Measurements from ENCODE around the gene CLCN6.

GRCh38 chr1:11793819-11794218, 12.2 kb upstream of the CLCN6 start:
- no peak for TF ChIP-seq RAD21 (IDR thresholded peaks at IDR 0.05; ENCODE audit: low read depth)
- TF ChIP-seq CEBPB (IDR thresholded peaks at IDR 0.05), result no peak
- no peak for TF ChIP-seq TAF1 (IDR thresholded peaks at IDR 0.05; ENCODE audit: low read depth)
- no peak for TF ChIP-seq CREB1 (IDR thresholded peaks at IDR 0.05; ENCODE audit: low read depth)
- no peak for TF ChIP-seq YY1 (IDR thresholded peaks at IDR 0.05; ENCODE audit: low read depth)
- TF ChIP-seq, protein P1, sequence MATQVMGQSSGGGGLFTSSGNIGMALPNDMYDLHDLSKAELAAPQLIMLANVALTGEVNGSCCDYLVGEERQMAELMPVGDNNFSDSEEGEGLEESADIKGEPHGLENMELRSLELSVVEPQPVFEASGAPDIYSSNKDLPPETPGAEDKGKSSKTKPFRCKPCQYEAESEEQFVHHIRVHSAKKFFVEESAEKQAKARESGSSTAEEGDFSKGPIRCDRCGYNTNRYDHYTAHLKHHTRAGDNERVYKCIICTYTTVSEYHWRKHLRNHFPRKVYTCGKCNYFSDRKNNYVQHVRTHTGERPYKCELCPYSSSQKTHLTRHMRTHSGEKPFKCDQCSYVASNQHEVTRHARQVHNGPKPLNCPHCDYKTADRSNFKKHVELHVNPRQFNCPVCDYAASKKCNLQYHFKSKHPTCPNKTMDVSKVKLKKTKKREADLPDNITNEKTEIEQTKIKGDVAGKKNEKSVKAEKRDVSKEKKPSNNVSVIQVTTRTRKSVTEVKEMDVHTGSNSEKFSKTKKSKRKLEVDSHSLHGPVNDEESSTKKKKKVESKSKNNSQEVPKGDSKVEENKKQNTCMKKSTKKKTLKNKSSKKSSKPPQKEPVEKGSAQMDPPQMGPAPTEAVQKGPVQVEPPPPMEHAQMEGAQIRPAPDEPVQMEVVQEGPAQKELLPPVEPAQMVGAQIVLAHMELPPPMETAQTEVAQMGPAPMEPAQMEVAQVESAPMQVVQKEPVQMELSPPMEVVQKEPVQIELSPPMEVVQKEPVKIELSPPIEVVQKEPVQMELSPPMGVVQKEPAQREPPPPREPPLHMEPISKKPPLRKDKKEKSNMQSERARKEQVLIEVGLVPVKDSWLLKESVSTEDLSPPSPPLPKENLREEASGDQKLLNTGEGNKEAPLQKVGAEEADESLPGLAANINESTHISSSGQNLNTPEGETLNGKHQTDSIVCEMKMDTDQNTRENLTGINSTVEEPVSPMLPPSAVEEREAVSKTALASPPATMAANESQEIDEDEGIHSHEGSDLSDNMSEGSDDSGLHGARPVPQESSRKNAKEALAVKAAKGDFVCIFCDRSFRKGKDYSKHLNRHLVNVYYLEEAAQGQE (IDR thresholded peaks at IDR 0.05; ENCODE audit: low read depth), result no peak
- no peak for TF ChIP-seq TEAD4 (IDR thresholded peaks at IDR 0.05)
- no peak for TF ChIP-seq NFIC (IDR thresholded peaks at IDR 0.05)
- no peak for TF ChIP-seq ZBTB7A (IDR thresholded peaks at IDR 0.05; ENCODE audit: low read depth)
- TF ChIP-seq, protein P2, sequence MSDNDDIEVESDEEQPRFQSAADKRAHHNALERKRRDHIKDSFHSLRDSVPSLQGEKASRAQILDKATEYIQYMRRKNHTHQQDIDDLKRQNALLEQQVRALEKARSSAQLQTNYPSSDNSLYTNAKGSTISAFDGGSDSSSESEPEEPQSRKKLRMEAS (IDR thresholded peaks at IDR 0.05), result no peak
- no peak for TF ChIP-seq EP300 (IDR thresholded peaks at IDR 0.05; ENCODE audit: borderline replicate concordance)

Measured in Ishikawa (cell line).